ELF-1 (cell line): Measurements from ENCODE around the gene STAT5B.
A peak's percentile ranks its signal among the peaks of the same experiment; 100 is the strongest.
"Not testable (repeated sequence)": the region's sequence is repeated elsewhere in the genome, so short reads cannot be mapped to it uniquely, and the experiment has no call there.

Experiments
- DNase-seq: peaks from one replicate; pipeline ENCODE4 v3.0.0-alpha.2; 2016; ENCODE audit warnings: low read depth, low spot score

Gene STAT5B

GRCh38 chr17:42193969-42194899, 82.0 kb downstream of the STAT5B start, which contains the start of gene GHDC:
TSS of gene GHDC (minus strand) at chr17:42194494. CDS start at chr17:42193581, 913 bp downstream.
- DNase-seq, result peak; percentile 71

- DNase-seq, result no peak
These were observed 82.8 kb downstream of the STAT5B start for GRCh38 chr17:42193216-42193968.

DNA sequence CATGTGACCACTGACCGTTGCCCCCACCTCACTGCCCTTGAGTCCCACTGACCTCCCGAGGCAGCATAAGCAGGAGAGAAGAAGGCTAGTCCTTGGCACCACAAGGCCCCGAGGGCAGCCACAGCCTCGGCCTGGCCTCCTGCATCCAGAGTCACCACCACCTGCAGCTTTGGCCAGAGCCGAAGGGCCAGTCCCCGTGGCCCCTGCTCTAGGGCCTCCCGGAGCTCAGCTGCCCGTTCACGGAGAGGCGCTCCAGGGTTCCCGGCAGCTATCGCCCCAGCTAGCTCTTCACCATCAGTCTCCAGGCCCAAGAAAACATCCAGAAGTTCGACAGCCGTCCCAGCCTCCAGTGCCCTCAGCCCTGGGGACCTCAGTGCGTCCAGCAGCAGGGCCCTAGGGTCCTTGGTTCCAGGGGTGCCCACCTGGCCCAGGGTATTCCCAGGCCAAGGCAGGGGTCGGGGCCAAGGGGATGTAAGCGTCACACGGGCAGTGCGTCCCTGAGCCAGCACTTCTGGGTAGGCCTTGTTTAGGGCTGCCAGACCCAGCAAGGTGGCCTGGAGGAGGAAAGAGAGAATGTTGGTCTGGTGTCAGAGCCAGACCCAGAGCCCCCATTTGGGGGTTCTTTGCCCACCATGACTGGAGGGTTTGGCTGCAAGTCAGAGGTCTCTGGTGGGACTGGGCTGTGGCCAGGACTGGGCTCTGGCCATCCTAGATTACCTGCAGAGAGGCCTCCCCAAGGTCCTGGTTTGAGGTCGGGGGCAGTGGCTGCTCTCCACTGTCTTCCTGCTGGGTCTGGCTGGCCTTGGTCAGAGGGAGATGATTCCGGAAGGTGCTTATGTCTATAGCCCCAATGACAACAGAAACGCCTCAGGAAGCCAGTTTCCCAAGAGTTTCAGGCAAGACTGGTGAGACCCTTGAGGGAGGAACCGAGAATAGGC, 83.7 kb downstream of the STAT5B start:
- no peak for DNase-seq

GRCh38 chr17:42191275-42191608, 84.9 kb downstream of the STAT5B start:
- DNase-seq, result no peak

- DNase-seq, result no peak
These were observed 85.5 kb downstream of the STAT5B start for GRCh38 chr17:42190491-42191274.

DNA sequence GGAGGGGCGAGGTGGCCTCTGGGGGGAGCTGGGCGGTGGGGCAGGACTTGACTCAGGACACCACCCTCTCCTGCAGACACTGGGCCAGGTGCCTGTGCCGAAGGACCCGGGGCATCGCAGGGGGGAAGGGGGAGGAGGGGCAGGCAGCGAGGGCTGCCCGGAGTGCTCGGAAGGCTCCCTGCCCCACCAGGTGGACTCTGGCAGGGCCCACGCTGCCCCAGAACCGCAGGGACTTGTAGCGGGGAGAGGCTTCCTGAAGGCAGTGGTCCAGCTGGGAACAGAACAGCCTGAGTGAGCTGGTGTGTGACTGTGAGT, 86.6 kb downstream of the STAT5B start:
- no peak for DNase-seq

DNA sequence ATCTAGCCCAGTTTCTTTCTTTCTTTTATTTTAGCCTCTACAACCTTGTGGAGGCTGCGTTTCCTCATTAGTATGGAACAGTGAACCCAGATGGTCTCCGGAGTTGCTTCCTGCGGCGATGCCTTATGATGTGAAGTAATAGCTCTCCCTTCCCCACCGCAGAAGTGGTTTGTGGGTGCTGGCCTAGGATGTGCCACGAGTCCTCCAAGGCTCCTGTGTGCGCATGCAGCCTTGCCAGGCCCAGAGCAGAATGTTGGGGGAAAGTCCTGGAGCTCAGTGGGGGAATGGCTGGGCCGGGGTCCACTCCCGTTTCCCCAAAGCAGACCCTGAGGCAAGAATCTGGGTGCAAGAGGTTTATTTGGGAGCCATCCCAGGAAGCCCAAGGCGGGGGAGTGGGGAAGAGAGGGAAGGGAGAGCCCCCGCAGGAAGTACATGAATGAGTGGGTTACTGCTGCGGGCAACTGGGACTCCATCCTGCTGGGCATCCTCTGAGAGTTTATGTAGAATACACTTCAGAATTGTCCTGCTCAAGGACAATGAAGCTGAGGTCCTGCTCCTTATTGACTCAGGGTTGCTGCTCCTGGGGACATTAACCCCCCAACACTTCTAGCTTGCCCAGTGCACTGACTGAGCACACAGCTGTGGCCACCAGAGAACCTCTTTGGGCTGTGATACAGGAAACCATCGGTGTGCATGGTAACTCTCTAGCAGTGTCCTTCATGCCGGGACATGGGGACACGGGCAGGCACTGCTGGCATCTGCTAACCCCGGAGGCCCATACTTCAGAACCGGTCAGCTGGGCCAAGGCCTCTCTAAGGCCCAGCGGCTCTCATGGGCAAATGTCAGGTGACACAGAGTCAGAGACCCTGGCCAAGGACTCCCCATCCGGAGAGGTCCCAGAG, 87.2 kb downstream of the STAT5B start:
- DNase-seq, result no peak

GRCh38 chr17:42187833-42188232, 88.4 kb downstream of the STAT5B start:
- no peak for DNase-seq

DNA sequence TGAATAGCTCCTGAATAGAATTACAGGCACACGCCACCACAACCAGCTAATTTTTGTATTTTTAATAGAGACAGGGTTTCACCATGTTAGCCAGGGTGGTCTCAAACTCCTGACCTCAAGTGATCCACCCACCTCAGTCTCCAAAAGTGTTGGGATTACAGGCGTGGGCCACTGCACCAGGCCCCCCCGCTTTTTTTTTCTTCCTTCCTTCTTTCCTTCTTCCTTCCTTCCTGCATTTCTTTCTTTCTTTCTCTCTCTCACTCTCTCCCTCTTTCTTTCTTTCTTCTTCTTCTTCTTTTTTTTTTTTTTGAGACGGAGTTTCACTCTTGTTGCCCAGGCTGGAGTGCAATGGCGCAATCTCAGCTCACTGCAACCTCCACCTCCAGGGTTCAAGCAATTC, 90.0 kb downstream of the STAT5B start:
- not testable (repeated sequence) for DNase-seq

DNA sequence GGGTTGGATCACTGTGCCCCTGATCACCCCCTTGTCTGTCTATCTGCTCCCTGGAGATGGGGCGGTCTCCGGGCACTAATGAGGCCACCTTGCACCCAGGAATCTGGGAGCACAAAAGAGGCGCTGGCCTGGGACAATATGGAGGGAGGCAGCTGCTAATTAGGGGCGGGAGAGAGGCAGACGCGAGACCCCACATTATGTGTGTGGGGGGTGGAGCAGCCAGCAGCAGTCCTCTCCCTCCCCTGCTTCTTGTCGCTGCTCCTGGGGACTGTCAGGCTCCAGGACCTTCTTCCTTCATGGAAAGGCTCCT, 90.6 kb downstream of the STAT5B start:
- DNase-seq, result no peak

- no peak for DNase-seq
These were observed 91.2 kb downstream of the STAT5B start, which contains the start of gene HCRT for GRCh38 chr17:42184713-42185620. TSS of gene HCRT (minus strand) at chr17:42185452. CDS start at chr17:42185365, 87 bp downstream.

- DNase-seq, result peak; percentile 84
These were observed 92.2 kb downstream of the STAT5B start for GRCh38 chr17:42183741-42184711.

- no peak for DNase-seq
These were observed 93.1 kb downstream of the STAT5B start for GRCh38 chr17:42182927-42183734.

- DNase-seq, result no peak
These were observed 94.4 kb downstream of the STAT5B start for GRCh38 chr17:42181851-42182207.

- DNase-seq, result peak; percentile 67
These were observed 95.0 kb downstream of the STAT5B start, which contains the start of gene KCNH4 for GRCh38 chr17:42180922-42181850. TSS of gene KCNH4 (minus strand) at chr17:42181142. CDS start at chr17:42180945, 197 bp downstream.
